SH-SY5Y (cell line): ENCODE data around the gene ADGRA1.

Source experiments
- GATA2 ChIP-seq: IDR thresholded peaks from 2 replicates; pipeline ENCODE4 v1.6.1; 2011; ENCODE audit warnings: mild to moderate bottlenecking, low read depth, low read length
- GATA3 ChIP-seq: IDR thresholded peaks from 2 replicates; pipeline ENCODE4 v1.6.1; 2011; ENCODE audit warnings: low read depth, mild to moderate bottlenecking, low read length, moderate library complexity

DNA sequence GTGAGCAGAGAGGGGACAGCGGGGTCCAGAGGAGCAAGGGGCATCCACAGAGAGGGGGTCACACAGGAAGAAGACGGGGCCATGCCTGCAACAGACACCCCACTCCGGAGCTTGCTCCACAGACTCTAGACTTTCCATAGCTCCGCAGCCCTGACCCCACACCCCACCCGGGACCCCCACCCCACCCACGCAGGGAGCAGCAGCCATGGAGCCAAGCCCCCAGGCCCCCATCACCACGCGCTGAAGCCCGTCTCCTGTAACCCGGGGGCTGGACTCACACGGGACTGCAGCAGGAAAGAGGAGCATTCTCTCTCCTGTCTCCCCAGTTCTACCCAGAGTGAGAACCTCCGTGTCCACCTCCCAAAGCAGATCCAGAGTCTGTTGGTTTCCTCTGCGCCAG lies 38.8 kb upstream of the ADGRA1 start:
- no peak for TF ChIP-seq GATA2
- TF ChIP-seq GATA3, result no peak
